Measurements from ENCODE around the gene HCLS1.

HCLS1 gene

DNA sequence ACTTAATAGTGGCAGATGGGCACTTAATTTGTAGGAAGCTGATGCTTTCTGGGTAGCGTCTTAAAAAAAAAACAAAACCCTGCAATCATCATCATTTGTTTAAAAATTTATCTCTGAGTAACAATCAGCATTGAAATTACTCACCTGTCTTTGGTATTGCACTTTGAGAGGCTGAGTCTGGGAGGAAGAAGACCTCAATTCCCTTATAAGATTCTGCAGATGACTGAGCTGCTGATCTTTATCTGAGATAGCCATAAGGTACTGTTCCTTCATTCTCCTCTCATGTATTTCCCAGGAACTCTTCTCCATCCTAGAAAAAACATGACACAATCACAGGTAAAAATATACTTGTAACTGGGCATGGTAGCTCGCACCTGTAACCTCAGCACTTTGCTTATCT lies 16.4 kb upstream of the HCLS1 start:
- H3K4me3 Mint-ChIP-seq = no peak overlapping the region
- DNase-seq = no peak
- H3K27ac Mint-ChIP-seq = no peak overlapping the region
- H3K4me1 Mint-ChIP-seq (ENCODE audit: low read depth in 2 of 2) = no peaks in the 10 kb centered on the region
- H3K36me3 Mint-ChIP-seq (ENCODE audit: insufficient read depth) = peaks cover 75% of the 10 kb centered on the region
- no peaks in the 10 kb centered on the region for H3K27me3 Mint-ChIP-seq
- H3K9me3 Mint-ChIP-seq = no peaks in the 10 kb centered on the region
- ATAC-seq (replicated peaks) = no peak

DNA sequence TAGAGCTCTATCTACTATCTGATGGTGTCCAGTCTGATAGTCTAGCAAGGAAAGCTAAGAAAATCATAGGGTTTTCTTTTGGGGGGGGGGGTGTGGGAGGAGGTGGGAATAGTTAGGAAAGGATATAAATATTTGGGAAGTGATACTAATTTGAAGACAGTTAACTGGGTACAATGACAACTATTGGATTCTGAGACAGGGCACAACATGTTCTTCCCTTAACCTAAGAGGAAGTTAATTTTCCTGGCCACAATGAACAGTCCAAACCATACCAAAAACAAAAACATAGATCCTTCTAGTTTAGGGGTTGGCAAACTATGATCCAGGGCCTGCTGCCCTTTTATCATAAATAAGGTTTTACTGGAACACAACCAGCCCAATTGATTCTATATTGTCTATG lies 10.0 kb upstream of the HCLS1 start:
- ATAC-seq (replicated peaks) (no peak), DNase-seq (no peak)
- no peaks in the 10 kb centered on the region for H3K27me3 Mint-ChIP-seq
- H3K4me1 Mint-ChIP-seq (ENCODE audit: low read depth in 2 of 2) = no peaks in the 10 kb centered on the region
- H3K9me3 Mint-ChIP-seq = no peaks in the 10 kb centered on the region
- no peak overlapping the region for H3K4me3 Mint-ChIP-seq
- H3K27ac Mint-ChIP-seq = peak overlapping the region in 1 of 2 donors; percentile 15
- H3K36me3 Mint-ChIP-seq (ENCODE audit: insufficient read depth) = peaks cover 59% of the 10 kb centered on the region

DNA sequence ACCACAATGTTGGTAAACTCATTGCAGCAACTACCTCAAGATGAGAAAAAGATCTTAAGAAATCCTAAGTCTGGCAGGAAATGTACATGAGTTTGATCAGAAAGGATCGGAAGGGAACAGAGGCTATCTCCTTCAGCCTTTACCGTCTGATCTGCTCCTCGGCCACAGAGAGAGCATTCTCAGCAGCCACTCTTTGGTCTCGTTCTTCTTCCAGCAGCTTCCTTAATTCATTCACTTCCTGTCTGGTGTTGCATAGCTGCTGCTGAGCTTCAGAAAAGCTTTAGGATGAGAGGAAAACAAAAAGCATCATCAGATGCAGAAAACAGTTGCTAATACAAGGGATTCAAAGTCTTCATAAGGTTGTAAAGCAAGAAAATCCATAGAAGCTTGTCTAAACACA lies 6.6 kb upstream of the HCLS1 start:
- Mint-ChIP-seq H3K36me3 (ENCODE audit: insufficient read depth) (peaks cover 26% of the 10 kb centered on the region), H3K27ac (no peak overlapping the region), H3K4me1 (ENCODE audit: low read depth in 2 of 2) (no peaks in the 10 kb centered on the region), H3K27me3 (no peaks in the 10 kb centered on the region), H3K4me3 (no peak overlapping the region), H3K9me3 (no peaks in the 10 kb centered on the region)
- DNase-seq (no peak), ATAC-seq (replicated peaks) (no peak)

DNA sequence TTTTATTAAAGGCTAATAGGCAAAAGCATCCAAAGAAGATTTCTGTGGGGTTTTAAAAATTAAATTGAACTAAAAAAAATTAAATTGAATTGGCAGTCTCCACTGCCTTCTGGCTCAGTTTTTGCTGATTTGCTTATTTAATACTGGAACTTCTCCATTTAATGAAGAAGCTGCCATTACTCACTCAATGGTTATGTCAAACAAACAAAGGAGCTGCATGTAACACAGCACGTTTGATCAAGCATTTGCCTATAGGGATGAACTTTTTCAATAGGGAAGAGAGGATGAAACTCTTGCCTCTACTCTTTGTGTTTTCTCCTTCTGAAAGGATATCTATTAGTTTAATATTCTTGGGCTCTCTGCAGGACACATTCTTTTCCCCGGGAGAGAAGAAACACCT lies 4.8 kb upstream of the HCLS1 start:
- Mint-ChIP-seq H3K4me3 (no peak overlapping the region), H3K27ac (no peak overlapping the region), H3K4me1 (ENCODE audit: low read depth in 2 of 2) (peaks cover 8 to 9% of the 10 kb centered on the region in 2 donors), H3K27me3 (no peaks in the 10 kb centered on the region), H3K36me3 (ENCODE audit: insufficient read depth) (peaks cover 29% of the 10 kb centered on the region), H3K9me3 (peaks cover 0 to 3% of the 10 kb centered on the region in 2 donors)
- ATAC-seq (replicated peaks) (no peak), DNase-seq (no peak)

DNA sequence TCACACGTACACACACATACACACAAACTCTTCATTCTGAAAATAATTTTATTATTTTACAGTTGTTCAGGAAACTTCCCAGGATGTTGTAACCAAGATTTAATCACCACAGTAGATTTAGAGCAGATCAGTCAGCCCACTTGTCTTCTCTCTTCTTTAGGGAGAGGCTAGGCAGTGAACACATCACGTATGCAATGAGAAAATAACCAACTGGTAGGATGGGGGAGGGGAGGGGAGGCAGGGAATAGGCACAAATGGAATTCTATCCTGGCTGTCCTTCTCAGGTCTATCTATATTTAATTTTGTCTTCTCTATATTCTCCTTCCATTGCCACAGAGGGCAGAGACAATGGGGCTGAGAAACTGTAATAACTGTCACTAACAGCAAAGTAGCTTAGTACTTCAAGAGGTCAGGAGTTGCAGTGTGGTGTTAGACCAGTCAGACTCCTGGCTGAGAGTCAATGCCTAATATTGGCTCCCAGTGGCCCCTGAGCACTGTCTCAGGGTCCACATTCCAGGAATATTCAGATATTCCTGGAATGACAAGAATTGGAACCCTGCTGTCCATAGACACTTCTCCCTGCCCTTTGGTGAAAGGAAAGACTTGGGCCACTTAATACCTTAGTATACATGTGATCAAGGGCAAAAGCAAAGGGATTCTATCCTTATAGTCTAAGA lies 2.6 kb upstream of the HCLS1 start:
- no peak overlapping the region for H3K4me3 Mint-ChIP-seq
- peaks cover 26% of the 10 kb centered on the region for H3K36me3 Mint-ChIP-seq (ENCODE audit: insufficient read depth)
- H3K9me3 Mint-ChIP-seq = peaks cover 0 to 3% of the 10 kb centered on the region in 2 donors
- no peak for DNase-seq
- H3K4me1 Mint-ChIP-seq (ENCODE audit: low read depth in 2 of 2) = peaks cover 28 to 31% of the 10 kb centered on the region in 2 donors
- no peaks in the 10 kb centered on the region for H3K27me3 Mint-ChIP-seq
- no peak for ATAC-seq (replicated peaks)
- H3K27ac Mint-ChIP-seq = peak overlapping the region in 1 of 2 donors; percentile 41

DNA sequence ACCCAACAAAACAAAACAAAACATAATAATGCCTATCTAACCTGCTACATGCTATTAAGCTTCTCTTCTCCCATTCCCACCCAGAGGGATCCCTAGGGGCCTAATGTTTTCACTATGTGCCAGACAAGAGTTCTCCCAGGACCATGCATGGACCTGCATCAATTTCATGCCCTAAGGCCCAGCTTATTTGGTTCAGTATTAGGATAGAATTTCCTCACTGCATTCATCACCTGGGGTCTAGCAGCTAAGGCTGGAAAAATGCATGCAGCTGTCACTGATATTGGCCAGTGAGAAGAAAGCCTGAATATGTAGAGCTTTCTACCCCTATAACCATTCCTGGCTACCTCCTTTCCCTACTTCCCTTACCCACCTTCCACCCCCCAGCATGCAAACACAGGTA lies 2.0 kb upstream of the HCLS1 start:
- Mint-ChIP-seq H3K9me3 (peaks cover 0 to 3% of the 10 kb centered on the region in 2 donors), H3K4me3 (no peak overlapping the region), H3K27ac (no peak overlapping the region), H3K4me1 (ENCODE audit: low read depth in 2 of 2) (peaks cover 34 to 37% of the 10 kb centered on the region in 2 donors), H3K27me3 (no peaks in the 10 kb centered on the region), H3K36me3 (ENCODE audit: insufficient read depth) (peaks cover 27% of the 10 kb centered on the region)
- DNase-seq (no peak), ATAC-seq (replicated peaks) (no peak)

DNA sequence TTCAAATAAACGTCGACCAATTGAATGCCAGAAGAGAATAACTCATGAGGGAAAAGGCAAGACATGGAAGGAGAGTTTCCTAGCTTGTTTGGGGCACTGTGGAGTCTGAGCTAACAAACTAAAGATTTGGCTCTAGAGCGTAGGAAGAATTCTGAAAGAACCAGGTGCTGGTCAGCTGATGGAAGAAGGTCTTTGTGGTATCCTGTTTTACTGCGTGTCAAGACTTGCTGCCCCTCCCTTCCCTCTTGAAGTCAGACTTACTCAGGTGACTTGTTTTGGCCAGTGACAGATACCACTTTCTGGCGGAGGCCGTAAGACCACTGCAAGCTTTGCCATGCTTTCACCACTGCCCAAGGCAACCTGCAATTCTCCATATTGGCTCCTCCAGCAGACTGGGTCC lies 673 bp upstream of the HCLS1 start:
- ATAC-seq (replicated peaks) (no peak), DNase-seq (no peak)
- no peak overlapping the region for H3K4me3 Mint-ChIP-seq
- H3K4me1 Mint-ChIP-seq (ENCODE audit: low read depth in 2 of 2) = peaks cover 44 to 50% of the 10 kb centered on the region in 2 donors
- no peaks in the 10 kb centered on the region for H3K27me3 Mint-ChIP-seq
- peaks cover 40% of the 10 kb centered on the region for H3K36me3 Mint-ChIP-seq (ENCODE audit: insufficient read depth)
- peaks cover 0 to 3% of the 10 kb centered on the region in 2 donors for H3K9me3 Mint-ChIP-seq
- H3K27ac Mint-ChIP-seq = peak overlapping the region; percentile 98 to 99

DNA sequence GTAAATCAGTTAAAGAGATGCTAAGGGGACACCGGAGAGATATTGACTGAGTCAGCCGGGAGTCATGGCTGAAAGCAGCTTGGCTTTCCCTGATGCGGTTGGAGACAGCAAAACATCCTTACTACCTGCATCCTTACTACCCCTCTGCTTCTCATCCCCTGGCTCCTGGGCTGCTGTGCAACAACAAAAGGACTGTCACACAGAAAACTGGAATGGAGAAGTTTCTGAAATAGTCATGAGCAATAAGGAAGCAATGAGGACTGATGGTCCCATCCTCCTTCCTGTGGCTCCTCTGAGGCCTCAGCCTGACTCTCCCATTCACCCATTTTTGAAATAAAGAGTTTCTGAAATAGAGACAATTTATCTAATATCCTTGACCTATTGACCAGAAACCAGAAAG lies 1.1 kb downstream of the HCLS1 start:
- peaks cover 57% of the 10 kb centered on the region for H3K36me3 Mint-ChIP-seq (ENCODE audit: insufficient read depth)

DNA sequence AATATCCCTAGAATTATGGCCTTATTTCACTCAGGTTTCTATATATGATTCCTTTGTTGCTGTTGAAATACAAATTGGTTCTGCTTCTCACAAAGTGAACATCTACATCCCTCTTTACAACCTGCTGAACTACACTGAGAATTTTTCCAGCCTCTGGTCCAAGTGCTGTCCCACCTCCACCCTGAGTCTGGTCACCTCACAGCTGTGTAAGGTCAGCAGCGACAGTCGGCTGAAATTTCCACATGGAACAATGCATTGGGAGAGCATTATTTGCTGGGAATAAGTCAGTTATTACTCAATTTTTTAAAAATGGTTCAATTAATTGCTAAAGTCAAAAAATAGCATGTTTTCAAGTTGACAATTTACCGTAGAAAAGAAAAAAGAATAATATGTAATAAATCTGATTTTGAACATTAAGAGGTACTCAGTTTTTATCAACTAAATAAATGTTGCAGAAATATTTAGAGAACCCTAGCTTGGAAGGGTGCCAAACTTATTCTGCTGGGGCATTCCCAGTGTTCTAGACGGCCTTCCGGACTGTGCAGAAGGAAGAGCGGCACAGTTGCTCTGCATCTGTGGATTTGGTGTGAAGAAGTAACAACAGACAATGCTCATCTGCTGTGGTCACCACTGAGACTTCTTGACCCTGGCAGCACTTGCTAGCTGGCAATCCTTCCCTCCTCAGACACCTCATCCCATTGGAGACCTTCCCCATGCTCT lies 1.8 kb downstream of the HCLS1 start:
- ATAC-seq (replicated peaks) (no peak), DNase-seq (no peak)
- peak overlapping the region; percentile 87 to 88 for H3K4me3 Mint-ChIP-seq

More for the DNA sequence above, 1.1 kb downstream of the HCLS1 start:
- H3K9me3 Mint-ChIP-seq = peaks cover 0 to 3% of the 10 kb centered on the region in 2 donors
- DNase-seq (no peak), ATAC-seq (replicated peaks) (no peak)
- peak overlapping the region; percentile 98 to 99 for H3K27ac Mint-ChIP-seq
- peaks cover 55 to 60% of the 10 kb centered on the region in 2 donors for H3K4me1 Mint-ChIP-seq (ENCODE audit: low read depth in 2 of 2)
- H3K27me3 Mint-ChIP-seq = no peaks in the 10 kb centered on the region
- peak overlapping the region; percentile 87 to 88 for H3K4me3 Mint-ChIP-seq

DNA sequence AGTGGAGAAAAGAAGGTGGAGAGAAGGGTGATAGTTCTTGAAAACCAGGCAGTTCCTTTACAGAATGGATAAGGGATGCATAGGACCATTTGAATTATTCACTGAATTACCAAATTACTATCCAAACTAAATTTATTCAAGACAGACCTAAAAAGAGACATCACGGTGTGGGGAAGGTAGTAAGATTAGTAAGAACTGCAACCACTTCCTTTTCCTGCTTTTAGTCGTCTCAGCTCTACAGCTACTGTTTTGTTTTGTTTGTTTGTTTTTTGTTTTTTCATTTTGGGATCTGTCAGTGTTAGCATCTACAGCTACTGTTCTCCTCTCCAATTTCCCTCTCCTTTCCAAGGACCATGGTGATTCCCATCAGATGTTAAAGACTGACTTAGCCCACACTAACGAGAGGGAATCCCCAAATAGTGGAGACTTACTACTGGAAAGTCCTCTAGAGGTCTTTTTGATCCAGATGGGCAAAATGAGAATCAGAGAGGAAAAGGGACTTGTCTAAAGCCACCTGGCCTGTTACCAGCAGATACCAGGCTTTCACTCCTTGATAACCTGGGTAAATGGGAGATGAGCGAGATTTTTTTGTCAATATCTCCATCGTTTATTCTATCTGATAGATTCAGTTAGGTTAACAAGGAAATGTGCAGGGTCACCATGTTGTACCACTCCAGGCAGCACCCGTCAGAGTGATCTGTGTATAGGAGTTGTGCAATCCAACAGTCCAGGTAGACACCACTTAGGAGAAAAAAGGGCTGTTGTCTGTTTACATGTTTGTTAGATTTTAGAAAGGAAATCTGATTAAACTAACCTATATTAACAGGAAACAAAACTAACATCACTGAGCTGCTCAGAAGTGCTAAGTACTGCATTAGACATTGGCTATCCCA lies 6.0 kb downstream of the HCLS1 start:
- Mint-ChIP-seq H3K36me3 (ENCODE audit: insufficient read depth) (peaks cover 85% of the 10 kb centered on the region), H3K9me3 (no peaks in the 10 kb centered on the region), H3K4me3 (peak overlapping the region; percentile 40 to 55), H3K4me1 (ENCODE audit: low read depth in 2 of 2) (peaks cover 59 to 78% of the 10 kb centered on the region in 2 donors), H3K27ac (peak overlapping the region; percentile 56 to 99), H3K27me3 (no peaks in the 10 kb centered on the region)
- peak; percentile 90 for ATAC-seq (replicated peaks)
- no peak for DNase-seq

More for the DNA sequence above, 1.8 kb downstream of the HCLS1 start:
- Mint-ChIP-seq H3K36me3 (ENCODE audit: insufficient read depth) (peaks cover 62% of the 10 kb centered on the region), H3K27ac (peak overlapping the region; percentile 98 to 99), H3K9me3 (peaks cover 0 to 3% of the 10 kb centered on the region in 2 donors), H3K4me1 (ENCODE audit: low read depth in 2 of 2) (peaks cover 59 to 67% of the 10 kb centered on the region in 2 donors), H3K27me3 (no peaks in the 10 kb centered on the region)

DNA sequence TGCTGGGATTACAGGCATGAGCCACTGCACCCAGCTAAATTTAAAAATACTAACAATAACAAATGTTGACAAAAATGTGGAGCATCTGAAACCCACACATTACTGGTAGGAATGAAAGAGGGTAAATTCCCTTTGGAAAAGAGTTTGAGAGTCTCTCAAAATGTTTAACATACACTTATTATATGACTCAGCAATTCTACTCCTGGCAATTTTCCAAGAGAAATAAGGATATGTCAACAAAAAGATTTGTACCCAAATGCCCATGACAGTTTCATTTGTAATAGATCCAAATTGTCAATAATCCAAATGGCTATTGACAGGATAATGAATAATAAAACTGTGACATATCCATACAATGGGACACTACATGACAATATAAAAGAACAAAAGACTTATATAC lies 9.0 kb downstream of the HCLS1 start:
- Mint-ChIP-seq H3K9me3 (no peaks in the 10 kb centered on the region), H3K27ac (peak overlapping the region; percentile 77 to 84), H3K27me3 (no peaks in the 10 kb centered on the region), H3K4me3 (peak overlapping the region in 1 of 2 donors; percentile 35), H3K36me3 (ENCODE audit: insufficient read depth) (peaks cover 81% of the 10 kb centered on the region), H3K4me1 (ENCODE audit: low read depth in 2 of 2) (peaks cover 38 to 63% of the 10 kb centered on the region in 2 donors)
- ATAC-seq (replicated peaks) (no peak), DNase-seq (no peak)

DNA sequence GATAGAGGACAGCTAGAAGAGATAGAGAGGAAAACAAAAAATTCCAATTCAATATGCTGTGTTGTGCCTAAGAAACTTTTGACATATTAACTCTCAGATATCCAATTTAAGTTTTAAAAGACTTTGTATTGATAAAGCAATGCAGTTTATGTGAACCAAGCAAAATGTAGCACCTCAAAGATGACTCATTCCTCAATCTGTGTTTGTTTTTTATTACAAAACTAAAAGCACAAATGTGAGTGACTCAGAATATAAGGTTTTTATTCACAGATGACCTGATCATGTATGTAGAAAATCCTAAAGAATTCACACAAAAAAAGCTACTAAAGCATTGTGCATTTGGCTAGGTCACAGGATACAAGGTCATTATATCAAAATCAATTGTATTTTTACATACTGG lies 11.1 kb downstream of the HCLS1 start:
- Mint-ChIP-seq H3K4me1 (ENCODE audit: low read depth in 2 of 2) (peaks cover 26 to 55% of the 10 kb centered on the region in 2 donors), H3K36me3 (ENCODE audit: insufficient read depth) (peaks cover 70% of the 10 kb centered on the region), H3K9me3 (no peaks in the 10 kb centered on the region), H3K27me3 (no peaks in the 10 kb centered on the region), H3K4me3 (peak overlapping the region in 1 of 2 donors; percentile 40), H3K27ac (peak overlapping the region; percentile 77 to 84)
- ATAC-seq (replicated peaks) (no peak), DNase-seq (no peak)

DNA sequence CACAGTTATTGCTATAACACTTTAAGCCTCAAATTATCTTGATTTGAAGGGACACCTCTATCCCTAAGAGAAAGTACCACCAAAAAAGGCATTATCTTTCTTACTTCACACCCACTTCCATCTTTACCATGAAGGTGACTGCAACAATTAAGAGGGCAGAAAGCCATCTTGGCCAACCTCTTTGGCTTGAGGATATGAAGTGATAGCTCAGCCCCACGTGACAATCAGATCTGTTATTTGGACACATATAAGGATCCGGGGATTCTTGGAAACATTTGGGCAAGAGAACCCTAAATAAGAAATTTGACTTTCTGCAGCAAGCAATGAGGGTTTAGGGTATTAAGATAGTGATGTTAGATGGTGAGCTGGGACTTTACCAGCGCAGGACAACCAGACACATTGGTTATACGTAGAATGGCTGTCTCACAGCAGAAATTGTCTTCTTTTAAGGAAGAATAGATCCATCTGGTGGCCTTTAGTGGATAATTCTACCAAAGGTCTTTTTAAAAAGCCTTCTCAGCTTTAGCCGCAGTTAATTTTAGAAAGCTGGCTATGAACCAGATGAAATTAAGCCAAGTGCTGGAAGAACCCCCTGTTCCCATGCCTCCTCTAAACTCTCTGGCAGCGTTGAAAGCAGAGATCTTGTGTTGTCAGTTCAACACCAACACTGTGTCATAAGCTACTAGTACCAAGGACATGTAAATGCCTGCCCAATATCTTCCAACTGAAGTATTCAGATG lies 12.3 kb downstream of the HCLS1 start:
- Mint-ChIP-seq H3K4me1 (ENCODE audit: low read depth in 2 of 2) (peaks cover 21 to 43% of the 10 kb centered on the region in 2 donors), H3K4me3 (no peak overlapping the region), H3K36me3 (ENCODE audit: insufficient read depth) (peaks cover 74% of the 10 kb centered on the region), H3K27me3 (no peaks in the 10 kb centered on the region), H3K27ac (peak overlapping the region in 1 of 2 donors; percentile 75), H3K9me3 (no peaks in the 10 kb centered on the region)
- DNase-seq (no peak), ATAC-seq (replicated peaks) (no peak)
